SK-N-MC (cell line): ENCODE data around the gene GRIK4.

Experiments
- DNase-seq: peaks from one replicate; pipeline ENCODE4 v3.0.0-alpha.2; 2011; ENCODE audit warnings: low read depth, low spot score
- H3K27ac ChIP-seq: fragments of 200-600 bp; sonication (generic); 2 replicates; pipeline ENCODE4 v1.5.1; 2016; ENCODE audit warnings: mixed run types
- H3K36me3 ChIP-seq: fragments of 200-600 bp; sonication (generic); 2 replicates; pipeline ENCODE4 v1.6.1; 2017; ENCODE audit warnings: antibody characterized with exemption, low read length, mixed read lengths; ENCODE audit not compliant: insufficient read depth
- H3K4me3 ChIP-seq: fragments of 200-600 bp; sonication (generic); 2 replicates; pipeline ENCODE4 v1.5.1; 2016
- H3K9ac ChIP-seq: fragments of 200-600 bp; sonication (generic); 2 replicates; pipeline ENCODE4 v1.8.0; 2017; ENCODE audit warnings: mixed run types, mixed read lengths; ENCODE audit not compliant: insufficient read length
- H3K9me3 ChIP-seq: fragments of 200-600 bp; sonication (generic); 2 replicates; pipeline ENCODE4 v1.6.1; 2017; ENCODE audit warnings: low read depth, mild to moderate bottlenecking, antibody characterized with exemption, low read length, moderate library complexity, mixed read lengths
- EZH2 ChIP-seq: fragments of 200-600 bp; sonication (generic); IDR thresholded peaks from one replicate; pipeline ENCODE4 v1.6.1; 2017; ENCODE audit warnings: antibody characterized with exemption
- FOXP2 ChIP-seq: optimal IDR thresholded peaks from 2 replicates; pipeline ENCODE3; 2011; ENCODE audit warnings: mild to moderate bottlenecking, moderate library complexity; ENCODE audit not compliant: insufficient read depth; ENCODE audit errors: extremely low read length, control extremely low read depth
- POLR2AphosphoS5 ChIP-seq: IDR thresholded peaks from 2 replicates; pipeline ENCODE4 v1.6.1; 2012; ENCODE audit warnings: mild to moderate bottlenecking, low read depth, low read length, borderline replicate concordance

GRIK4 gene

GRCh38 chr11:120797143-120797542 is 285.6 kb downstream of the GRIK4 start:
- Histone ChIP-seq H3K36me3 (no peaks in the 10 kb centered on the region), H3K4me3 (no peak overlapping the region), H3K27ac (no peak overlapping the region), H3K9ac (no peak overlapping the region), H3K9me3 (no peaks in the 10 kb centered on the region)
- TF ChIP-seq EZH2 (no peak), POLR2AphosphoS5 (no peak), FOXP2 (no peak)
- no peak for DNase-seq

GRCh38 chr11:120798854-120799253 is 287.3 kb downstream of the GRIK4 start:
- H3K27ac ChIP-seq: no peak overlapping the region
- no peak for TF ChIP-seq FOXP2
- no peak for TF ChIP-seq EZH2
- TF ChIP-seq POLR2AphosphoS5: no peak

GRCh38 chr11:120800206-120800605 is 288.7 kb downstream of the GRIK4 start:
- Histone ChIP-seq H3K27ac (no peak overlapping the region), H3K9me3 (no peaks in the 10 kb centered on the region), H3K36me3 (no peaks in the 10 kb centered on the region), H3K4me3 (no peak overlapping the region), H3K9ac (no peak overlapping the region)
- no peak for DNase-seq
- TF ChIP-seq POLR2AphosphoS5: no peak
- TF ChIP-seq FOXP2: no peak
- no peak for TF ChIP-seq EZH2

More at GRCh38 chr11:120798854-120799253, 287.3 kb downstream of the GRIK4 start:
- Histone ChIP-seq H3K9me3 (no peaks in the 10 kb centered on the region), H3K4me3 (no peak overlapping the region), H3K9ac (no peak overlapping the region), H3K36me3 (no peaks in the 10 kb centered on the region)
- no peak for DNase-seq

- H3K36me3 ChIP-seq: no peaks in the 10 kb centered on the region
- no peak for DNase-seq
- H3K9ac ChIP-seq: no peak overlapping the region
- H3K4me3 ChIP-seq: no peak overlapping the region
- TF ChIP-seq POLR2AphosphoS5 (no peak), FOXP2 (no peak), EZH2 (no peak)
- no peaks in the 10 kb centered on the region for H3K9me3 ChIP-seq
- no peak overlapping the region for H3K27ac ChIP-seq
Observed at GRCh38 chr11:120801801-120802689, 290.5 kb downstream of the GRIK4 start.

- no peak overlapping the region for H3K9ac ChIP-seq
- DNase-seq: no peak
- no peak for TF ChIP-seq EZH2
- no peak for TF ChIP-seq POLR2AphosphoS5
- TF ChIP-seq FOXP2: no peak
- no peak overlapping the region for H3K27ac ChIP-seq
- no peak overlapping the region for H3K4me3 ChIP-seq
- no peaks in the 10 kb centered on the region for H3K36me3 ChIP-seq
- H3K9me3 ChIP-seq: no peaks in the 10 kb centered on the region
Observed at GRCh38 chr11:120805960-120806555, 294.5 kb downstream of the GRIK4 start.

- Histone ChIP-seq H3K4me3 (no peak overlapping the region), H3K36me3 (no peaks in the 10 kb centered on the region), H3K9me3 (no peaks in the 10 kb centered on the region), H3K9ac (no peak overlapping the region), H3K27ac (no peak overlapping the region)
- DNase-seq: no peak
- no peak for TF ChIP-seq POLR2AphosphoS5
- TF ChIP-seq EZH2: no peak
- no peak for TF ChIP-seq FOXP2
Observed at GRCh38 chr11:120807414-120808150, 296.0 kb downstream of the GRIK4 start.

- no peak overlapping the region for H3K27ac ChIP-seq
- no peak overlapping the region for H3K9ac ChIP-seq
- H3K4me3 ChIP-seq: no peak overlapping the region
- no peaks in the 10 kb centered on the region for H3K36me3 ChIP-seq
- TF ChIP-seq EZH2 (no peak), POLR2AphosphoS5 (no peak), FOXP2 (no peak)
- no peak for DNase-seq
- H3K9me3 ChIP-seq: no peaks in the 10 kb centered on the region
Observed at GRCh38 chr11:120808616-120809050, 297.1 kb downstream of the GRIK4 start.

GRCh38 chr11:120810251-120810650 is 298.7 kb downstream of the GRIK4 start:
- no peak for TF ChIP-seq POLR2AphosphoS5
- no peak for TF ChIP-seq EZH2
- no peak for TF ChIP-seq FOXP2
- no peak for DNase-seq
- Histone ChIP-seq H3K27ac (no peak overlapping the region), H3K4me3 (no peak overlapping the region), H3K9me3 (no peaks in the 10 kb centered on the region), H3K9ac (no peak overlapping the region), H3K36me3 (no peaks in the 10 kb centered on the region)
